ENCODE data around the gene S100A2.

GRCh38 chr1:153598309-153599172 is 32.9 kb upstream of the S100A2 start:
- TF ChIP-seq BHLHE40 (IDR thresholded peaks at IDR 0.05; ENCODE audit: borderline replicate concordance): no peak
- TF ChIP-seq FOXA1 (IDR thresholded peaks at IDR 0.05): no peak
- TF ChIP-seq SP1 (IDR thresholded peaks at IDR 0.05): no peak

Data from HEK293T (cell line).